ENCODE measurements around the gene RPUSD3.

RPUSD3 gene

DNA sequence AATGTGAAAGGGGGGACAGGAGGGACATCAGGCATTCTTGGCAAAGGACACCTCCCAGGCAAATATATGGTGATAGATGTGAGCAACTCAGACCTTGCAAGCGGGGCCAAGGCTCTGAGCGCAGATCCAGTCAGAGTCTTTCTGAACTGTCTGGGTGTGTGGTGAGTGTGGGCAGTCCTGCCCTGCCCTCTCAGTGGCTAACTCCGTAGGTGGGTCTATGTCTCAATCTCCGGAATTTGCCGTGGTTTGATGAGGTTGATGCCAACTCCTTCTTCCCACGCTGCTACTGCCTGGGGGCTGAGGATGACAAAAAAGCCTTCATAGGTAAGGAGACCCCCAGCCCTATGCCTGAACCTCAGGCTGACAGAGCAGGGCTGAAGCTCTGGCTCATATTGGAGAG, 26.4 kb downstream of the RPUSD3 start:
- no peak overlapping the region for H2AFZ ChIP-seq (ENCODE audit: low read length)
- no peak overlapping the region for H3K4me2 ChIP-seq (ENCODE audit: low read depth, low read length)
- H3K4me3 ChIP-seq (ENCODE audit: low read length) = no peak overlapping the region

DNA sequence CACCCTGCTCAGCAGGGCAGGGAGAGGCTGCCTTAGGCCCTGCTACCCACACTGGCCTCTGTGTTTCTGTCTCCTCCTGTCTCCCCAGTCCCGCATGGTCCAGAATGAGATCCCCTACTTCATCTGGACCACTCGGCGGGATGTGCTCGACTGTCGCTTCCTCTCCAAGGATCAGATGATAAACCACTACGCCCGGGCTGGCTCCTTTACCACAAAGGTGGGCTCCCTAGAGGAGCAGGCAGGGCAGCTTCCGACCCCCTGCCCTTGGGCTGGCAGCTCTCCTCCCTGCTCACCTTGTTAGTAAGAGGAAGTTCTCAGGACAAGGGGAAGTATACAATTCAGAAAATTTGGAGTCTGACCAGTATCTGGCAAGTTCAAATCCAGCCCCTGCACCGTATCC, 27.8 kb downstream of the RPUSD3 start:
- no peak for DNase-seq
- no peak overlapping the region for H2AFZ ChIP-seq (ENCODE audit: low read length)
- no peaks in the 10 kb centered on the region for H3K36me3 ChIP-seq (replicated peaks; ENCODE audit: insufficient read depth, low read length)
- no peaks in the 10 kb centered on the region for H3F3A ChIP-seq (ENCODE audit: insufficient read depth, low read length)
- no peaks in the 10 kb centered on the region for H4K20me1 ChIP-seq (ENCODE audit: insufficient read depth, low read length)
- H3K27ac ChIP-seq (ENCODE audit: low read length) = no peak overlapping the region
- H3K27me3 ChIP-seq (replicated peaks; ENCODE audit: insufficient read depth, low read length) = no peaks in the 10 kb centered on the region
- H3K4me3 ChIP-seq (ENCODE audit: low read length) = no peak overlapping the region
- H3K4me1 ChIP-seq (ENCODE audit: low read length) = no peaks in the 10 kb centered on the region
- no peaks in the 10 kb centered on the region for H3K9me2 ChIP-seq (replicated peaks; ENCODE audit: insufficient read depth, low read length)
- H3K79me2 ChIP-seq (ENCODE audit: low read length) = no peaks in the 10 kb centered on the region
- TF ChIP-seq EZH2phosphoT487 (IDR thresholded peaks at IDR 0.05; ENCODE audit: low read length) (no peak), EZH2 (optimal IDR thresholded peaks at IDR 0.05; ENCODE audit: low read depth, low read length) (no peak)
- TF ChIP-seq, protein P1, sequence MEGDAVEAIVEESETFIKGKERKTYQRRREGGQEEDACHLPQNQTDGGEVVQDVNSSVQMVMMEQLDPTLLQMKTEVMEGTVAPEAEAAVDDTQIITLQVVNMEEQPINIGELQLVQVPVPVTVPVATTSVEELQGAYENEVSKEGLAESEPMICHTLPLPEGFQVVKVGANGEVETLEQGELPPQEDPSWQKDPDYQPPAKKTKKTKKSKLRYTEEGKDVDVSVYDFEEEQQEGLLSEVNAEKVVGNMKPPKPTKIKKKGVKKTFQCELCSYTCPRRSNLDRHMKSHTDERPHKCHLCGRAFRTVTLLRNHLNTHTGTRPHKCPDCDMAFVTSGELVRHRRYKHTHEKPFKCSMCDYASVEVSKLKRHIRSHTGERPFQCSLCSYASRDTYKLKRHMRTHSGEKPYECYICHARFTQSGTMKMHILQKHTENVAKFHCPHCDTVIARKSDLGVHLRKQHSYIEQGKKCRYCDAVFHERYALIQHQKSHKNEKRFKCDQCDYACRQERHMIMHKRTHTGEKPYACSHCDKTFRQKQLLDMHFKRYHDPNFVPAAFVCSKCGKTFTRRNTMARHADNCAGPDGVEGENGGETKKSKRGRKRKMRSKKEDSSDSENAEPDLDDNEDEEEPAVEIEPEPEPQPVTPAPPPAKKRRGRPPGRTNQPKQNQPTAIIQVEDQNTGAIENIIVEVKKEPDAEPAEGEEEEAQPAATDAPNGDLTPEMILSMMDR (IDR thresholded peaks at IDR 0.05; ENCODE audit: low read length) = no peak
- H3K4me2 ChIP-seq (ENCODE audit: low read depth, low read length) = no peak overlapping the region
- no peak overlapping the region for H3K9ac ChIP-seq (ENCODE audit: low read length)
- H3K9me3 ChIP-seq (replicated peaks; ENCODE audit: insufficient read depth, low read length) = no peaks in the 10 kb centered on the region

More for the DNA sequence above, 26.4 kb downstream of the RPUSD3 start:
- Histone ChIP-seq H3K9me2 (replicated peaks; ENCODE audit: insufficient read depth, low read length) (no peaks in the 10 kb centered on the region), H3K27ac (ENCODE audit: low read length) (no peak overlapping the region), H3F3A (ENCODE audit: insufficient read depth, low read length) (no peaks in the 10 kb centered on the region), H3K4me1 (ENCODE audit: low read length) (no peaks in the 10 kb centered on the region), H3K9me3 (replicated peaks; ENCODE audit: insufficient read depth, low read length) (no peaks in the 10 kb centered on the region), H3K27me3 (replicated peaks; ENCODE audit: insufficient read depth, low read length) (no peaks in the 10 kb centered on the region), H3K9ac (ENCODE audit: low read length) (no peak overlapping the region), H4K20me1 (ENCODE audit: insufficient read depth, low read length) (no peaks in the 10 kb centered on the region), H3K36me3 (replicated peaks; ENCODE audit: insufficient read depth, low read length) (no peaks in the 10 kb centered on the region), H3K79me2 (ENCODE audit: low read length) (no peaks in the 10 kb centered on the region)
- no peak for DNase-seq
- no peak for TF ChIP-seq EZH2phosphoT487 (IDR thresholded peaks at IDR 0.05; ENCODE audit: low read length)
- no peak for TF ChIP-seq EZH2 (optimal IDR thresholded peaks at IDR 0.05; ENCODE audit: low read depth, low read length)
- TF ChIP-seq, protein P1 (IDR thresholded peaks at IDR 0.05; ENCODE audit: low read length) = no peak

DNA sequence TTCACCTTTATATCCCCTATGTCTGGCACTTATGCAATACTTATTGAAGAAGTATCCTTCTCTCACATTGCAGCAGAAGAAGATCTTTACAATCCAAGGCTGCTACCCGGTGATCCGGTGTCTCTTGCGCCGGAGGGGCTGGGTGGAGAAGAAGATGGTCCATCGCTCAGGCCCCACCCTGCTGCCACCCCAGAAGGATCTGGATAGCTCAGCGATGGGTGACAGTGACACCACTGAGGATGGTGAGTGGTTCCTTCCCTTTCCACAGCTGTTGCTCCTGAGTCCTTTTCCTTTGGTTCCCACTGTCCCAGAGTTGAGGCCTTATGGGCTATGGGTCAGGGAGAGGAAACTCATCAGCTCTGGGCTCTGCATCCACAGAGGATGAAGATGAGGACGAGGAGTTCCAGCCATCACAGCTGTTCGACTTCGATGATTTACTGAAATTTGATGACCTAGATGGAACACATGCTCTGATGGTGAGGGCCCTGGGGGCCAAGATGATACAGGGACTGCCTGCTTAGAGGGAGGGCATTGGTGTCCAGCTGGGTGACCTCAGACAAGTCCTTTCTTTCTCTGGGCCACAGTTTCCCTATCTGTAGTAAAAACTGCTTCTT, 30.8 kb downstream of the RPUSD3 start:
- Histone ChIP-seq H4K20me1 (ENCODE audit: insufficient read depth, low read length) (no peaks in the 10 kb centered on the region), H3K9me2 (replicated peaks; ENCODE audit: insufficient read depth, low read length) (no peaks in the 10 kb centered on the region), H3K4me1 (ENCODE audit: low read length) (no peaks in the 10 kb centered on the region), H3K79me2 (ENCODE audit: low read length) (no peaks in the 10 kb centered on the region), H3K4me3 (ENCODE audit: low read length) (no peak overlapping the region), H3K4me2 (ENCODE audit: low read depth, low read length) (no peak overlapping the region), H3K9me3 (replicated peaks; ENCODE audit: insufficient read depth, low read length) (no peaks in the 10 kb centered on the region), H3F3A (ENCODE audit: insufficient read depth, low read length) (peaks cover 11% of the 10 kb centered on the region; the same call in 1 of the 2 replicates), H3K9ac (ENCODE audit: low read length) (no peak overlapping the region), H3K36me3 (replicated peaks; ENCODE audit: insufficient read depth, low read length) (no peaks in the 10 kb centered on the region), H3K27me3 (replicated peaks; ENCODE audit: insufficient read depth, low read length) (no peaks in the 10 kb centered on the region), H3K27ac (ENCODE audit: low read length) (no peak overlapping the region), H2AFZ (ENCODE audit: low read length) (no peak overlapping the region)
- DNase-seq = no peak
- no peak for TF ChIP-seq EZH2 (optimal IDR thresholded peaks at IDR 0.05; ENCODE audit: low read depth, low read length)
- TF ChIP-seq, protein P1 (IDR thresholded peaks at IDR 0.05; ENCODE audit: low read length) = no peak
- no peak for TF ChIP-seq EZH2phosphoT487 (IDR thresholded peaks at IDR 0.05; ENCODE audit: low read length)

Measured in MM.1S (cell line).